PC-3 (cell line): ENCODE data around the gene PGBD5. TPM values are rescaled to one million over a fixed set of nuclear protein-coding genes. Genes with fewer than 3 reads are reported as not detected.

ENCODE experiments used
- ATAC-seq: fragments of 200-7000 bp; cut with Tn5 transposase; 2 replicates; pipeline ENCODE4 v1.9.1; 2020; ENCODE audit warnings: mild to moderate bottlenecking, moderate library complexity
- BruUV-seq: library from RNA; stranded (reverse); fragments of 400-500 nt; replicated peaks from 2 replicates; lab custom pipeline; 2021; lab: Mats Ljungman, UMichigan
- CTCF ChIA-PET: fragments of 300-600 bp; sonication (Branson Sonifier 250); formaldehyde crosslinking; loops from one replicate; lab custom pipeline; 2022; ENCODE audit warnings: antibody characterized with exemption; lab: Charles Lee
- POLR2A ChIA-PET: fragments of 300-600 bp; sonication (Branson Sonifier 250); formaldehyde crosslinking; loops from one replicate; lab custom pipeline; 2022; ENCODE audit warnings: antibody characterized with exemption; ENCODE audit not compliant: unreplicated experiment; lab: Charles Lee
- DNase-seq: peaks from one replicate; pipeline ENCODE4 v3.0.0-alpha.2; 2015
- H2AFZ ChIP-seq: fragments of 300-600 bp; sonication (generic); 2 replicates; pipeline ENCODE4 v1.6.0; 2016; ENCODE audit warnings: antibody characterized with exemption, low read length
- H3F3A ChIP-seq: fragments of 300-600 bp; sonication (generic); one replicate; pipeline ENCODE4 v1.6.0; 2017; ENCODE audit warnings: antibody characterized with exemption, low read length, control low read depth, mild to moderate bottlenecking; ENCODE audit not compliant: unreplicated experiment
- H3K27ac ChIP-seq: fragments of 300-600 bp; sonication (generic); 2 replicates; pipeline ENCODE4 v1.5.1; 2016; ENCODE audit warnings: mild to moderate bottlenecking, low read length
- H3K27me3 ChIP-seq: fragments of 300-600 bp; sonication (generic); 2 replicates; pipeline ENCODE4 v1.6.1; 2016; ENCODE audit warnings: low read length, mixed read lengths
- H3K36me3 ChIP-seq: fragments of 300-600 bp; sonication (generic); 2 replicates; pipeline ENCODE4 v1.6.1; 2016; ENCODE audit warnings: low read depth, mixed run types, low read length, mixed read lengths
- H3K4me1 ChIP-seq: fragments of 300-600 bp; sonication (generic); 2 replicates; pipeline ENCODE4 v1.5.1; 2016; ENCODE audit warnings: low read length; ENCODE audit not compliant: insufficient read depth
- H3K4me2 ChIP-seq: fragments of 300-600 bp; sonication (generic); 2 replicates; pipeline ENCODE4 v1.6.0; 2016; ENCODE audit warnings: low read length
- H3K4me3 ChIP-seq: fragments of 300-600 bp; sonication (generic); 2 replicates; pipeline ENCODE4 v1.5.1; 2016; ENCODE audit warnings: mild to moderate bottlenecking, low read length, mixed read lengths
- H3K79me2 ChIP-seq: fragments of 300-600 bp; sonication (generic); 2 replicates; pipeline ENCODE4 v1.6.1; 2017; ENCODE audit warnings: low read length, mixed read lengths
- H3K9ac ChIP-seq: fragments of 300-600 bp; sonication (generic); 2 replicates; pipeline ENCODE4 v1.6.0; 2016; ENCODE audit warnings: mild to moderate bottlenecking, low read length
- H3K9me2 ChIP-seq: fragments of 300-600 bp; sonication (generic); replicated peaks from 2 replicates; pipeline ENCODE4 v1.6.1; 2016; ENCODE audit warnings: mixed run types, low read length, mixed read lengths
- H3K9me3 ChIP-seq: fragments of 300-600 bp; sonication (generic); 2 replicates; pipeline ENCODE4 v1.6.1; 2016; ENCODE audit warnings: low read length, mixed read lengths
- H4K20me1 ChIP-seq: fragments of 300-600 bp; sonication (generic); 2 replicates; pipeline ENCODE4 v1.6.1; 2016; ENCODE audit warnings: low read length, mixed read lengths
- EZH2 ChIP-seq: fragments of 300-600 bp; sonication (generic); IDR thresholded peaks from one replicate; pipeline ENCODE4 v1.6.1; 2017; ENCODE audit warnings: antibody characterized with exemption, mild to moderate bottlenecking, low read length; ENCODE audit not compliant: unreplicated experiment
- EZH2phosphoT487 ChIP-seq: fragments of 300-600 bp; sonication (generic); IDR thresholded peaks from 2 replicates; pipeline ENCODE4 v1.6.1; 2018; ENCODE audit warnings: mild to moderate bottlenecking, antibody characterized with exemption, low read length, borderline replicate concordance
- intact Hi-C: fragments of 100-400 bp; cut with micrococcal nuclease; formaldehyde crosslinking; loops from 2 replicates; pipeline ENCODE4 v1.9.0; 2023
- total RNA-seq: library from RNA; depleted of rRNA; stranded (reverse); fragments of >200 nt; gene quantifications from 2 replicates; pipeline ENCODE4 v1.2.3, GENCODE V29; 2014
- TF ChIP-seq, protein P1 (sequence below): fragments of 300-600 bp; sonication (generic); conservative IDR thresholded peaks from 2 replicates; pipeline ENCODE4 v1.5.1; 2017; ENCODE audit warnings: antibody characterized with exemption, low read depth, mild to moderate bottlenecking, low read length

Gene PGBD5
- total RNA-seq, 1 experiment from 2014 or later = under 0.01 TPM

DNA sequence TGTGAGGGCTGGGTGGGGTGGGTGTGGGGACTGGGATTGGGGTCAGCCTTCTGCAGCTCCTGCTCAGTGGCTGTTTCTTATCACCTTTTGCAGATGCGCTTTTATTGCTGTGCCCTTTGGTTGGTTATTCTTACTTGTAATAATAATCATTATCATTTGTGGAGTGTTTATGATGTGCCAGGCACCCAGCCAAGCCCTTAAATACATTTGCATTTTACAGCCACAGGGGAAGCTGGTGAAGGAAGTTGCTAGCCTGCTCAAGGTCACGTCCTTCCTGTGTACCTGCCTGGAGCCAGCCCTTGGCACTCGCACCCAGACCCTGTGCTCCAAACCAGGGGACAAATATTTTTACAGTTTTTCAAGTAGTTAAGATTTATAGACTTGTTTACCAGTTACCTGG, 144.0 kb downstream of the PGBD5 start:
- ATAC-seq = no peak
- peaks cover 32% of the 10 kb centered on the region; the same call in 1 of the 2 replicates for H3K36me3 ChIP-seq
- H4K20me1 ChIP-seq = no peaks in the 10 kb centered on the region
- H3K9ac ChIP-seq = no peak overlapping the region
- no peak overlapping the region for H3K4me3 ChIP-seq
- POLR2A ChIA-PET = no interaction called here
- H3K4me1 ChIP-seq = no peaks in the 10 kb centered on the region
- no peaks in the 10 kb centered on the region for H3K9me3 ChIP-seq
- H3K79me2 ChIP-seq = no peaks in the 10 kb centered on the region
- intact Hi-C loops = no loop called here
- TF ChIP-seq EZH2phosphoT487 (no peak), EZH2 (no peak)
- TF ChIP-seq, protein P1, sequence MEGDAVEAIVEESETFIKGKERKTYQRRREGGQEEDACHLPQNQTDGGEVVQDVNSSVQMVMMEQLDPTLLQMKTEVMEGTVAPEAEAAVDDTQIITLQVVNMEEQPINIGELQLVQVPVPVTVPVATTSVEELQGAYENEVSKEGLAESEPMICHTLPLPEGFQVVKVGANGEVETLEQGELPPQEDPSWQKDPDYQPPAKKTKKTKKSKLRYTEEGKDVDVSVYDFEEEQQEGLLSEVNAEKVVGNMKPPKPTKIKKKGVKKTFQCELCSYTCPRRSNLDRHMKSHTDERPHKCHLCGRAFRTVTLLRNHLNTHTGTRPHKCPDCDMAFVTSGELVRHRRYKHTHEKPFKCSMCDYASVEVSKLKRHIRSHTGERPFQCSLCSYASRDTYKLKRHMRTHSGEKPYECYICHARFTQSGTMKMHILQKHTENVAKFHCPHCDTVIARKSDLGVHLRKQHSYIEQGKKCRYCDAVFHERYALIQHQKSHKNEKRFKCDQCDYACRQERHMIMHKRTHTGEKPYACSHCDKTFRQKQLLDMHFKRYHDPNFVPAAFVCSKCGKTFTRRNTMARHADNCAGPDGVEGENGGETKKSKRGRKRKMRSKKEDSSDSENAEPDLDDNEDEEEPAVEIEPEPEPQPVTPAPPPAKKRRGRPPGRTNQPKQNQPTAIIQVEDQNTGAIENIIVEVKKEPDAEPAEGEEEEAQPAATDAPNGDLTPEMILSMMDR = no peak
- no peak for DNase-seq
- no peak overlapping the region for H2AFZ ChIP-seq
- no peak overlapping the region for H3K27ac ChIP-seq
- CTCF ChIA-PET = no interaction called here
- H3K27me3 ChIP-seq = no peaks in the 10 kb centered on the region
- no peak overlapping the region for H3K4me2 ChIP-seq
- no peaks in the 10 kb centered on the region for H3F3A ChIP-seq
- H3K9me2 ChIP-seq = no peaks in the 10 kb centered on the region
- no TSS peak for BruUV-seq

DNA sequence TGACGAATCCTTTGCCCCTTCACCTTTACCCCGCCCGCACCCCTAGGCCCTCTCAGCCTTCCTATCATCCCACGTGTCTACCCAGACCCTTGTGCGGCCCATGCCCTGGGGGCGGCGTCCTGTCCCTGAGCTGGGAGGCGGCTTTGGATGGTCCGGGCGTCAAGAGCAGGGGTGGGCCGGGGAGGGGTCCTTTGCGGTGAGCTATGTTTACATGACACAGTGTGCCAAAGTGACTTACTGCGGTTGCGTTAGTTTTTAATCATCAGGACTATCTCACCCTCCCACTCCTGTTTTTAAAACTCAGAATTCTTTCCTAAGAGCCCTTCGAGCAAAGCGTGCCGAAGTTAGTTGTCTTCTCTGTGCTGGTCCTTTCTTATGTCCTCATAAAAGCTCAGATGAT, 144.6 kb downstream of the PGBD5 start:
- Histone ChIP-seq H3K36me3 (peaks cover 34% of the 10 kb centered on the region; the same call in 1 of the 2 replicates), H3K4me1 (no peaks in the 10 kb centered on the region), H3K79me2 (no peaks in the 10 kb centered on the region), H2AFZ (no peak overlapping the region), H3K27ac (no peak overlapping the region), H3K27me3 (no peaks in the 10 kb centered on the region), H3K9ac (no peak overlapping the region), H3K9me3 (no peaks in the 10 kb centered on the region), H3K9me2 (no peaks in the 10 kb centered on the region), H3K4me2 (no peak overlapping the region), H3F3A (no peaks in the 10 kb centered on the region), H3K4me3 (no peak overlapping the region), H4K20me1 (no peaks in the 10 kb centered on the region)
- ATAC-seq (no peak), DNase-seq (no peak)
- POLR2A ChIA-PET = no interaction called here
- no TSS peak for BruUV-seq
- intact Hi-C loops = no loop called here
- CTCF ChIA-PET = no interaction called here
- TF ChIP-seq, protein P1 = no peak

DNA sequence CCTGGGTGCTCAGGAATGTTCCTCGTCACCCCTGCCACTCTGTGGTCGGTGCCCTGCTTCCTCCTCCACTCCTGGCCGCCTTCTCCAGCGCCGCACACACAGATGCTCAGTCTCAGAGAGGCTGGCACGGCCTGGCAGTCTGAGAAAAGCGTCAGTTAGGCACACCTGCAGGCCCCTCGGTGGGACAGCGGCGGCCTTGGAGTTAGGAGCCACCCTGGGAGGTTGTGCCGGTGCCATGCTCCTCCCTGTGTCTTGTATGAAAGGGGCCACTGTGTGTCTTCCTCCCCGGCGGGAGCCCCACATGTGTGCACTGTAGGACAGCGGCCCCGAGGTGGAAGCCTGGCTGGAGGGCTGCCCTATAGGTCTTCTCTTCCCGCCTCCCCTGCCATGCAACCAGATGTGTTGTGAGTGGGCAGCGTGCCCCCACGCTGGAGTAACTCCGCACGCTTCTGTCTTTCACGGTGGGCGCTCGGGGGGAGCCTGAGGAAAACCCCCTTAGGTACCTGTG, 145.2 kb downstream of the PGBD5 start:
- no peak overlapping the region for H2AFZ ChIP-seq
- no peaks in the 10 kb centered on the region for H3K79me2 ChIP-seq
- H3K9me2 ChIP-seq = no peaks in the 10 kb centered on the region
- no peaks in the 10 kb centered on the region for H3K27me3 ChIP-seq
- H3K9ac ChIP-seq = no peak overlapping the region
- CTCF ChIA-PET = no interaction called here
- POLR2A ChIA-PET = no interaction called here
- no peaks in the 10 kb centered on the region for H3K4me1 ChIP-seq
- BruUV-seq = no TSS peak
- DNase-seq = no peak
- H3K9me3 ChIP-seq = no peaks in the 10 kb centered on the region
- H3K4me2 ChIP-seq = no peak overlapping the region
- peaks cover 39% of the 10 kb centered on the region; the same call in 1 of the 2 replicates for H3K36me3 ChIP-seq
- no peaks in the 10 kb centered on the region for H3F3A ChIP-seq
- H3K27ac ChIP-seq = no peak overlapping the region
- no peak for ATAC-seq
- no peak overlapping the region for H3K4me3 ChIP-seq
- TF ChIP-seq, protein P1 = no peak
- TF ChIP-seq EZH2phosphoT487 = no peak
- no peak for TF ChIP-seq EZH2
- H4K20me1 ChIP-seq = no peaks in the 10 kb centered on the region
- intact Hi-C loops = no loop called here
